GM19438 (cell line): Measurements from ENCODE around the gene ITGB8.
A peak's percentile ranks its signal among the peaks of the same experiment; 100 is the strongest.
"Not testable (repeated sequence)": the region's sequence is repeated elsewhere in the genome, so short reads cannot be mapped to it uniquely, and the experiment has no call there.

Experiments
- ATAC-seq: cut with Tn5 transposase; IDR thresholded peaks from one replicate; pipeline ENCODE4 v1.9.1; 2021; ENCODE audit warnings: low read depth; ENCODE audit not compliant: unreplicated experiment

ITGB8 gene

DNA sequence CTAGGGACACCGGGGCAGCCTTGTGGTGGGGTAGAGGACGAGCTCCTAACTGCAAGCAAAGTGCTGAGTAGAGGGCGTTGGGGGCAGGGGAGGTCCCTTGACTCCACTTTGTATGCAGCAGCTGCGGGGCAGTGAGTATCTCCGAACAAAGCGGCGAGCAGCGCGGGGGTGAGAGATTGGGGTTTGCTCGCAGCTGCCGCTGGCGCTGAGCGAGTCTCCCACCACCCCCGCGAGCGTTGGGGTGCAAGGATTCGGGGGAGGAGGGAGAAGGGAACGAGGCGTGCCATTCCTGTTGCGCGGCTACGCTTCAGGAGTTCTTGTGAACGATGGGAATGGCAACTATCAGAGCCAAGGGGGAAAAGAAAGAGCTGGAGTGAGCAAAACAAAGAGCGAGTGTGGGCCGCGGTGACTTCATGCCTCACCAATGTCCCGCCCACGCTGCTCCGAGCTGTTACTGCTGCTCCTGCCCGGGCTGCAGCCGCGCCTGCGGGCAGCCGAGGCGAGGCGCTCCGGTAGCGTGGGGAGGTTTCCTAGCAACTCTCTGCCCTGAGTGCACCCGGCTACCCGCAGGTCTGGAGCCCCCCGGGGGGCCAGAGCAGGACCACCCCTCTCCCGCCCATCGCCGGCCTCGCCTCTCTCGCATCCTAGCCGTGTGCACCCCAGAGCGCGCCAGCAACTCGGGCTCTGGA, at the start of gene ITGB8:
Gene ITGB8, plus strand, starts transcription at position 662 of the 689 bp plus-strand sequence. CDS start 907 bp downstream, outside the sequence.
- peak; percentile 44 for ATAC-seq

DNA sequence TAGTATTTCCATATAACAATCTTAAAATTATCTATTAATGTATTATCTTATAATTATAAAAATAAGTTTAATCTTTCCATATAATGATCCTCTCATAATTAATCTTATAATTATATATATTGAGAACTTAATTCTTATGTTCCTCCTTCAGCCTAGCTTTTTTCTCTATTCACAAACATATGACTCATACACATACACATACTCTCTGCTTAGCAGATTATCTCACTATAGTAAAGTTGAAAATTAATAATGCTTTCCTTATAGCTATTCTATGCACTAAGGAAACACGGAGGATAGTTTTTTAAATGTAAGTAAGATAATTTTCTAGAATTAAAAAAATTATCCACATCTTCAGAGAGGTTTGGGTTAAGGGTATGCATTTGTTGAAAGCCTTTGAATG, 47.7 kb upstream of the ITGB8 start:
- no peak for ATAC-seq

DNA sequence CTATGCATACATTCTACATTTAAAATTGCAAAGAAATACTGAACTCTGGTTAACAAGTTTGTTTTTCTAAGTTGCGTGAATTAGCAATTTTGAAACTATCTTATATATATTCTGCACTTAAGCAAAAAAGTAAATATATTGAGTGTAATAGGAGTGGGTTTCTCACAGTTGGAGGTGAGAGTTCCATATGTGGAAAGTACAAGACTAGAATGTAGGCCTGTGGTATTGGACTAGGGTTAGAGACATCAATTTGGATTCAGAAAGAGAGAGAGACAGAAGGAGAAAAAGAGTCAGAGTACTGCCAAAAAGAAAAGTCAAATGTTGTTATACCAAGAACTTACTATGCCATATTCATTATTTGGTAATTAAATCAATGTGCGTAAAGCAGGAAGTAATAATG, 47.3 kb upstream of the ITGB8 start:
- ATAC-seq, result no peak

DNA sequence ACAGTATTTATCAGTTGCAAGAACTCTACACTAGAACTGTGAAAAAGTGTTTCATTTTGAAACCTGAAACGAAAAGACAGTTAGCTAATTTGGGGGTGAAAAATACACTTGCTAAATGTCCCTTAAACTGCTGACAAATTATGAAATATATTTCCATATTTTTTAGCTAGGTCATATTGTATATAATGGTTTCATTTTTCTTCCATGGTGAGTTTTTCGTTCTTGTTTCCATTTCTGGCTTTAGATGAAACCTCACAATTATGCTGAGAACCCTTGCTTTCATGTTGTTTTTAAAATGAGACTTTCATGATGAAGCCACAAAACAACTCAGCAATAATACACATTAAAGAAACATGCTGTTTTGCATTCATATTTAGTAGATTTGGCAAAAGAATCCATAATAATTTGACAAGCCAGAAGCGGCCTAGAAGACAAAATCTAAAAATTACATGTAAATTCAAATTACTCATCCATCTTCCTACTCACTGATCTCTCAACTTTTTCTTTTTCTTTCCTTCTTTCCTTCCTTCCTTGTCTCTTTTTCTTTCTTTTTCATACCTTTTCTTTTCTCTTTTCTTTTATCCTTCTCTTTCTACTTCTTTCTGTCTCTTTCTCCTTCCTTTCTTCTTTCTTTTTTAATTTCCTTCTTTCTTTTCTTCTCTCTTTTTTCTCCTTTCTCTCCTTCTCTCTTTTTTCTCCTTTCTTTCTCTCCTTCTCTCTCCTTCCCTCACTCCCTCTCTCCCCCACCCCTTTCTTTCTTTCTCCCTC, 46.5 kb upstream of the ITGB8 start:
- peak; percentile 47 for ATAC-seq

DNA sequence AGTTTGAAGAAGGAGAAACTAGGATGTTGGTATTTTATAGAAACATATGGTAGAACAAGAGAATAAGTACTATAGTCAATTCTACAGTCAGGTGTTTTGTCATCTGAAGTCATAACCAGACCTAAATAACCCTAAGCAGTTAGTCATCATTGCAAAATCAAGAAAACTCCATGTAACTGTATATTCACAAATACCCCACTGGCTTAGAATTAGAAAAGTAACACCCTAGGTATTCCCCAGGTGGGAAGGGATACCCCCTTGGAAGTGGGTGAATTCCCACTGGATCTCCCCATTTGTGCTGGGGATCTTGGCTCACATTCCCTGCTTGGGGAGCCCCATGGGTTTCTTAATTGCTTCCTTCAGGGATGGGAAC, 45.9 kb upstream of the ITGB8 start:
- ATAC-seq, result no peak

DNA sequence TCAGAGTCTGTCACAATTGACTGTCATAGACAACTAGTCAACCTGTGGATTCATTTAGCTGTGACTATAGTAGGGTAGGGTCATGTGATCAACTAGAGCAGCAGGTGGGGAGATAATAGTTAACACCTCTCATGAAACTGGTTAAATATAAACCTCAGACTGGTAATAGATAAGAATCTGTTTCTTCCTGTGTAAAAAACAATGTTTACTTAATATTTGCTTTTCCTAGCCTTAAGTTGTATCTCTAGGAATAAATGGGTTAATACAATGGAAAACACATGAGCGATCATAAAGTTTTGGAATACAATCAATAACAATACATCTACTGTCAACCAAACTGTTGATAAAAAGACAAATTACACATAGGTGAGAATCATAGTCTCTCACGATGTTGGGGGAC, 43.4 kb upstream of the ITGB8 start:
- peak; percentile 44 for ATAC-seq

DNA sequence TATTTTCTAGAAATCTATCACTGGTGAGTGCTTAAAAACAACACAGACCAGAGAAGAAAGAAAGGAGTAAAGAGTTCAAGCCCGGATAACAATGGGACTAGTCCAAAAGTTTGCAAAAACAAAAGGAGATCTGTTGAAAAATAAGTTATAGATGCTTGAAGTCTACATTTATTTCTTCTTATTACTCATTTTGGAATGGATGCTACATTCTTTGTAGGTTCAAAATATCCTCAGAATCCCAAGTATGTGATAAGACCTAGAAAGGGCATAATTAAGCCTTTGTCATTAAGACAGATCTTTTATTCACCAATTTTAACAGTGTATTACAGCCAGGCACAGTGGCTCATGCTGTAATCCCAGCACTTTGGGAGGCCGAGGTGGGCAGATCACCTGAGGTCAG, 42.7 kb upstream of the ITGB8 start:
- ATAC-seq, result no peak

DNA sequence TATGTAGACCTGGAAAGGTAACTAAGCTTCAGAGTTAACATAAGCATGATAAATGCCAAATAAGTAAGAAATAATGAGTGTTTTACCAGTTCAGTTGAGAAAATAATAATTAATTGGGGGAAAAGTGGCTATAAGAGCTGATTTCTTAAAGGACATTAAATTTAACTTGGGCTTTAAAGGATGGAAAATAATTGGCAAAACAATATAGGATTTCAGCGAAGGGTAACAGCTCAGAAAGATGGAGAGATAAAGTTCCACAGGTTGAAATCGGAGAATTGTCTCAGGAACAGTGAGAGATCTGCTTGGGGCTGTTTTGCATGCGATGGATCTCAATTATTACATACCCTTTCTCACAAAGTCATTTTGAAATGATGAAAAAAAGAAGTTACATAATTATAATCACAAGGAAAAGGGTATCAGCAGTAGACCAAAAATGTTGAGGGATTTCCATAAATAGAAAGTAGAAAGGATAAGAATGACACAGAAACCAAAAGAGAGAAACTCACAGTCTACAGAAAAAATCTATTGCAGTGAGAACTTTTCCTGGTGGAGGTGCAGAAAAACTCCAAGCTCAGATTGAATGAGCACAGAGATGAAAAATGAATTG, 40.1 kb upstream of the ITGB8 start:
- no peak for ATAC-seq

DNA sequence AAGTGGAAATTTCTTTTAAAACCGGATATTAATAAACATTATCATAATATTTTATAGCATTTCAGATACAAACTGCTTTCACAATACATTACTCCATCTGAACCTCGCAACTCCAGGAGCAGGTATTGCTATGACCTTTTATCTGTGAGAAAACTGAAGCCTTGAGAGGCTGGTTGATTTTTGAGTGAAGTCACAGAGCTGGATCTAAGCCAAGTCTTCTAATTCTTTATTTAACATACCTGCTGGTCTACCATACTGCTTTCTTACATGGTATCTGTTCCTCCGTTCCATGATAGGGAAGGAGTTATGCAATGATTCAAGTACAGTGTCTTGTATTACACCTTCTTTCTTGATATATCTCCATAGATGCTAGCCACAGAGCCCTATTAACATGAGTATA, 37.4 kb upstream of the ITGB8 start:
- ATAC-seq, result no peak

DNA sequence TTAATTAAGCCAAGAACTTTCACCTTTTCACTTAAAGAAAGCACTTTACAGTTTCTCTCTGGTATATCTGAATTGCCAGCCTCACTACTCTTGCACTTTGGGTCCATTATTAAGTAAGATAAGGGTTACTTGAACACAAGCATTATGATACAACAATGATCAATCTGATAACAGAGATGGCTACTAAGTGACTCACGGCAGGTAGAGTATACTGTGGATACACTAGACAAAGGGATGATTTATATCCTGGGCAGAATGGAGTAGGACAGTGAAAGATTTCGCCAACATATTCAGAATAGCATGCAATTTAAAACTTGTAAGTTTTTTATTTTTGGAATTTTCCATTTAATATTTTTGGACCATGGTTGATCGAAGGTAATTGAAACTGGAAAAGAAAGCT, 34.3 kb upstream of the ITGB8 start:
- ATAC-seq, result no peak

DNA sequence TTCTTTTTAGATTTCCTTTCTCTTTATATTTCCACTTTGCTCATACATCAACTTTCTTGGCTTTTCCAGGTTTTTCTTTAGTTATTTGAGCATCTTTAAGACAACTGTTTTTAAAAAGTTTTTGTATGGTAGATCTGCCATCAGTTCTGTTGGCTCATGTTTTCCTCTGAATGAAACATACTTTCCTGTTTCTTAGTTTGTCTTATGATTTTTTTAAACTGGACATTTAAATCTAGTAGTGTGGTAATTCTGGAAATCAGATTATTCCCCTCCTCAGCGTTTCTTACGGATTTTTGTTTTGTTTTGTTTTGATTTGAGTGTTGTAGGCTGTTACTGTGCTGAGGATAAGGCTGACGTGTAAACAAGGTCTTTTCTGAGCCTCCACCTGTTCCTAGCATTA, 33.8 kb upstream of the ITGB8 start:
- ATAC-seq, result no peak

DNA sequence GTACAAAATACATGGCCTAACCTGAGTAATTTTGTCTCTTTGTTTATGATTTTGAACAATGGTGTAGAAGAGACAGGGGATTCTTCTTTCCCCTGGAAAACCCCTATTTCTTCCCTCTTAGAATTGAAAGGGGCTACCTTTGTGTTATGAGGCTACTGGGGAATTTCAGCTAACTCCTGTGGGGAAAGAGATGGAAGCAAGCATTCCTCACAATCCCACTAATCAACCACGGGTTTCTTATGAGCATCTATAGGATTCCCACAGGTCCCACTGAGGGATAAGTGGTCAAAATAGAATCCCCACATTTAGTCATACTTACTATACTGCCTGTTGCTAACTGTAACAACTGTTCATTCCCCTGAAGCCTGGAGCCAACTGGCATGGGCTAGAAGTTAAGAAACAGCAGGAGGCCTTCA, 32.2 kb upstream of the ITGB8 start:
- no peak for ATAC-seq

DNA sequence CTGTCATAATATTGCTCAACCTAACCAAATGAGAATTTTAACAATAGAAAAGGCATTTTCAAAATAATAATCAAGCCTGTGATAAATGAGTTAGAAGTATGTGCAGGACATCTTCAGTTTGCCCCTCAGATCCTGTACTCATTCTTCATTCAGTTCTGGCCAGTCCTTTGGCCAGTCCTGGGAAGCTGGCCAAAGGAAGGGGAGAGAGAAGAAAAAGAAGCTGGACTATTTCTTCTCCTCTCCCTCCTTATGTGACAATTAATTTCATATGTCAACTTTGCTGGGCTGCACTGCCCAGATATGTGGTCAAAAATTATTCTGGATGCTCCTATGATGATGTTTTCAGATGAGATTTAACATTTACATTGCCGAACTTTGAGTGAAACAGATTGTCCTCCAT, 31.6 kb upstream of the ITGB8 start:
- no peak for ATAC-seq

DNA sequence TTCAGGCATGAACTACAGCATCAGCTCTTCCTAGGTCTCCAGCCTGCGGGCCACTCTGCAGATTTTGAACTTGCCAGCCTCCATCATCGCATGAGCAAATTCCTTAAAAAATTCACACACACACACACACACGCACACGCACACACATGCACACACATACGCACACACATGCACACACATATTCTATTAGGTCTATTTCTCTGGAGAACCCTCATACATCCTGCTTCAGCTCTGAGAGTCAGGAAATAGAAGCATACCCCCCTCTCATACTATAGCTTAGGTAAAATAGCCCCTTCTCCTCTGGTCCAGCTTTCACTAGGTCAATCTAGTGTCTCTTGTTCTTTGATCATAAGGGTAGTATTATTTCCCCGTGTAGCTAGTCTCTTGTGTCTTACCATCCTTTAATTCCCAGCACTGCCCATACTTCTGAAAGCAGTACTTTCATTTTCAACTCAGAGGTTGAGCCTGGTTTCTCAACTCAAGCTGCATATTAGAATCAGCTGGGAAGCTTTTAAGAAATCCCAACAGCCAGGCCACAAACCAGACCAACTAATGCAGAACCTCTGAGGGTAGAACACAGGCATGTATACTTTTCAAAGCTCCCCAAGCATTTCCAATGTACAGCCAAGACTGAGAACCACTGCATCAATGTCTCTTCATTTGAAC, 30.9 kb upstream of the ITGB8 start:
- peak; percentile 79 for ATAC-seq

DNA sequence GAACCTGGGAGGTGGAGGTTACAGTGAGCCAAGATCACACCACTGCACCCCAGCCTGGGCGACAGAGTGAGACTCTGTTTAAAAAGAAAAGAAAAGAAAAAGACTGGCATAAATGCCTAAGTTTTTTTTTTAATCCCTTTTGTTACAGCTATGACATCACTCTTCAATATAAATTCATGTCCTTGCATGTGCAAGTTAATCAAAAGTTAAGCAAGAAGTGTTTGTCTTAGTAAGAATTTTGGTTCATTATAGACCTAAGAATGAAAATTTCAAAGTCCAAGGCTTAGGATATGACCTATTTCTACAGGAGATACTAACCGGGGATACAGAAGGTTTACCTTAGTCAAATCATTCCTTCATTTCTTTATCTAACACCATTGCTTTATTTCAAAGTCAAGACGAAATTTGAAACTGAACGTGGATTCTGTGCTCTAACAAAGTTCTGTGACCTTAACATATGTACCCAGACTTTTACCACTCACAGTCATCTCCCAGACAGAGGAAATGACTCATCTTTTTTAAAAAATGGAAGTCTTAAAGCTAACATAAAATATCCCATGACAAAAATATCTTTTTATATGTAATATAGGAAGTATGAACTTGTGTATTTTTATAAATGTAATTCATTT, 29.3 kb upstream of the ITGB8 start:
- ATAC-seq, result no peak

DNA sequence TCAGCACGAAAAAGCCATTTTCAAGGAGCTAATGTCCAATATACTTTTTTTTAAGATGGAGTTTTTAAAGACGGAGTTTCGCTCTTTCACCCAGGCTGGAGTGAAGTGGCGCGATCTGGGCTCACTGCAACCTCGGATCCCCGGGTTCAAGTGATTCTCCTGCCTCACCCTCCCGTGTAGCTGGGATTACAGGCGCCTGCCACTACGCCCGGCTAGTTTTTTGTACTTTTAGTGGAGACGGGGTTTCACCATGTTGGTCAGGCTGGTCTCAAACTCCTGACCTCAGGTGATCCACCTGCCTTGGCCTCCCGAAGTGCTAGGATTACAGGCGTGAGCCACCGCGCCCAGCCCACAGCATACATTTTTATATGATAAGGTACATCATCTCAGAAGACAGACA, 28.4 kb upstream of the ITGB8 start:
- not testable (repeated sequence) for ATAC-seq

DNA sequence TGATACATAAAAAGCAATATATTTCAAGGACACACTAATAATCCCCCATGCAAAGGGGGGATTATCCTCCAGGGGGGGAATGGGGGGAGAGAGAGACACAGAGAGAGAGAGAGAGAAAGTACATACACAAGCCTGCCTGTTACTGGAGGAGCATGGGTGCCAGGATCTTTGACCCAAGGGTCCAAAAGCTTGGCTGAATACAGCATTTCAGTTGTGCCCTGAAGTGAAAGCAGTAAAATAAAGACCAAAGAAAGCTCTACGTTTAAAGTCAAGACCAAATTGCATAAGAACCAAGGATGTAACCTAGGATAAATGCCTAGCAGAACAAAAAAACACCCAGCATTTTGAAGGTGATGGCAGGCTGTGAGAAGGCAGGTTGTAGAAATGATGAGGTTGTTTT, 27.8 kb upstream of the ITGB8 start:
- no peak for ATAC-seq

DNA sequence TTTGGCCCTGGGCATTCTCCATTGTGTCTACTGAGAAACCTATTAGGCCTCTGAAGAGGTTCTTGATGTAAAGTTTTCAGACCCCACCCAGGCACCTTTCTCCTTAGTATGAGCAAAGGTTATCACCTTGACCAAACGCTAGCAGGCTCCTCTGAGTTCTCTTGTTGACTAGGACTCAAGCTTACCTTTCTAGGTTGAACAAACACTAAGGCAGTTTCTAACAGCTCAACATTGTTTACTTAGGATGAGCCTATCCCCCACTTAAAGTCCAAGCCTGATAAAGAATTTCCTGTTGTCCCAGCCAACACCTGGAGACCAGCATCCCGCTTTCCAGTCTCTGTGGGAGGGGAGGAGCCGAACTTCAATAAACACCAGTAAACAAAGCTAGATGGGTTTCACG, 26.3 kb upstream of the ITGB8 start:
- no peak for ATAC-seq

DNA sequence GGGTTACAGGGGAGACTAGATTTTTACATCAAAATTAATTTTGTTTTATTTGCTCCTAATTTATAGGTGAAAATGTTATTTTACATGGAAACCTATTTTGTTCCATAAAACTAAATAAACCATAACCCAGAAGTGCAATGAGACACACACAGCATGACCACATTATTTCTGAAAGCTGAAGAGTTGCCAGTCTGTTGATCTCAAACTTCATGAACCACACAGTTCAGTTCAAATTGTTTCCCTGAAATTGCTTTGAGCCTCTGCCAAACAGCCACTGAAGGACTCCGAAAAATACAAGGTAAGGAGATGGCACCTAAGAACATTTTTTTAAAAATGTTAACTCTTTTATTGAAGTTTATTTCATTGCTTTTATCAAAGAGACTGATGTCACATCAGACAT, 25.0 kb upstream of the ITGB8 start:
- ATAC-seq, result no peak

DNA sequence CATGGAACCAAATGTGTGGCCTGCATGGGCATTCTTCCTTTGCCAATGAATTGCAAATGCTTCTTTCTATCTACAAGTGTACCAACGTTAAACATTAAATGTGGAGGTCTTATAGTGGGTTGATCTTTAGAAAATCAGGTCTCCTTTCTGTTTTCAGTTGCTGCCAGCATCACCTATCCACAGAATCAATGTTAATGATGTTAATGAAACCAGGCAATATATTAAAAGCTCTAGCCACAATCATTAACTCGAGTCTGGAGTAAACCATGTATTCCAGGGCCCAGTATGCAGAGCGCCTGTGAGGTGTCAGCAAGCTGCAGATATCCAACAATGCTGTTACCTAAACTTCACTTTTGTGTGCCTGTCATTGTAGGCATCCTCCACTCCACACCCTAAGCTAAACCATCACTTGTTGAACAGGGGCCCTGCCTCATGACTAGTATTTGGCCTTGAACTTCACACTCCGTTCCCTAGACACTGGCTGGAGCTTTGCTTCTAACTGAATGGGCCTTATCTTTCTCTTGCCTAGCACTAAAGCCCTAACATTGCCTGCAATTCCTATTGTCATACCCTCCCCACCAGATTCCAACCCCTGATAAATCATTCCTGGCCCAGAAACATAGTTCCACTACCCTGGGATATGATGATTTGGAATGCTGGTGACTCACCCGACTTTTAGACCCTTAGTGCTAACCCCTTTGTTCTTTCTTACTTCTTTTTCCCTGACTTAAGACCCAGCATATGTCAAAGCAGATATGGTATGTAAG, 24.3 kb upstream of the ITGB8 start:
- ATAC-seq, result no peak
